ENCODE data around the gene COL18A1. TPM values are rescaled to one million over a fixed set of nuclear protein-coding genes. Genes with fewer than 3 reads are reported as not detected.

COL18A1 gene
- total RNA-seq, 1 experiment from 2014 or later, result 8.4 TPM

DNA sequence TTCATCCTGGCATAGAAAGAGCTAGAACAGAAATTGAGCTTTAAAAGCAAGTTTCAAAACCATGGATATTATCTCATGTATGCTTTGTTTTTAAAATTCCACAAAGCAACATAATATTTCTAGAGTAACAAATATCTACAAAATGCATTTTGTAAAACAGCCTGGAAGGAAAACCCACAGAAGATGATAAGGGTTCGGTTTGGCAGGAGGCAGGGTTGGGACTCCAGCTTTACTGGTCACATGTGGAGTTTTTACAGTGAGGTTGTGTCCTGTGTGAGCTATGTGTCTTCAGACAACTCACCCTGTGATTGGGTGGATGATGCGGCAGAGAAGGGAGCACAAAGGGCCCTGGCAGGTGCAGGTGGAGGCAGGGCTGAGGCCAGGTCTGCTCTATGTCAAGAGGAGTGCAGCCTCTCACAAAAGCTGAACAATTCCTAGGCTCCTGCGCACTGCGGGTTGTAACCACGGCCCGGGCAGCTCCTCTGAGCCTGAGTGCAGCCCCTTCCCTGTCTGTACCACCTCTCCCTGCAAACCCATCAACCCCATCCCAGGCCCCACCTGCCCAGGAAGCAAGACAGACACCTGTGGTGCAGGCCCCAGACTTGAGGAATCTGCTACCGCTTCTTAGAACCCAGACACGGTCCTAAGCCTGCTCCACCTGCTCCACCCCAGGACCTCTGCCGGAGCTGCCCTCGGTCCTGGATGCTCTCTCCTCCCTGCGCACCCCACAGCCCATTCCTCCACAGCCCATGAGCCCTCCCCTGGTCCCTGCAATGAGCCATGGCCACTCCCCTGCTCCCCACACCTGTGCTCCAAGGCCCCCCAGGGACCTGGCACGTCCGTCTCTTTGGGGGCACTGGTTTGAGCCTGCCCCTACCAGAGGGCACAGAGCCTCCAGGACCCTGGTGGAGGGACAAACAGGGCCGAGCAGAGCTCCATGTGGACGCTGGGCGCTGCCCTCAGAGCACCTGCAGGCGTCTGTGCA lies 2.8 kb upstream of the COL18A1 start:
- no peak for DNase-seq (ENCODE audit: low spot score)

DNA sequence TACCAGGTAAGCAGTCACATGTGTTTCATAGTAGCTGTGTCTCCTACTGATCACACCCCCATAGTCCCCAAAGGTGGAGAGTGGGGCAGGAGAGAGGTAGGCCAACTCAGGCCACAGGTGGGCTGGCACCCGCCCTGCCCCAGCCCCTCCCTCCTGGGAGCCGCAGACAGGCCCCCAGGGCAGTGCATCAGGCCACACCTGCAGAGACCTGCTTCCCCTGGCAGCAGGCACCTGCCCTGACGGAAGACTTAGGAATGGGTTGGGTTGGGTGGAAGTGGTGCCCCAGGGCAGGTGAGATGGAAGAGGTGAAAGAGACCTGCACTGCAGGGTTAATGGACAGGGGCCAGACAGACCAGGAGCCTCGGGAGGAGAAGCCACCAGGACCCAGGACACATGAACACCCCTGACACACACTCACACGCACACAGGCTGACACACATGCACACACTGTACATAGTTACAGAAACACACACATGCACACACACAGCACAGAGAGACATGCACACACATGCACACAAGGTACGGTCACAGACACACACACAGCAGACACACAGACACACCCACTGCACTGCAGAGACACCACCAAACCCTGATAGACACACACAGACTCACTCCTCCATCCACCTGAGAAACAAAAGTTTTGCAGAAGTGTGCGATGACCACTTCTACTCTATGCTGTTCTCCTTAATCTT lies 1.7 kb upstream of the COL18A1 start:
- DNase-seq (ENCODE audit: low spot score), result no peak

GRCh38 chr21:45403825-45404729 lies 888 bp upstream of the COL18A1 start:
- no peak for DNase-seq (ENCODE audit: low spot score)

DNA sequence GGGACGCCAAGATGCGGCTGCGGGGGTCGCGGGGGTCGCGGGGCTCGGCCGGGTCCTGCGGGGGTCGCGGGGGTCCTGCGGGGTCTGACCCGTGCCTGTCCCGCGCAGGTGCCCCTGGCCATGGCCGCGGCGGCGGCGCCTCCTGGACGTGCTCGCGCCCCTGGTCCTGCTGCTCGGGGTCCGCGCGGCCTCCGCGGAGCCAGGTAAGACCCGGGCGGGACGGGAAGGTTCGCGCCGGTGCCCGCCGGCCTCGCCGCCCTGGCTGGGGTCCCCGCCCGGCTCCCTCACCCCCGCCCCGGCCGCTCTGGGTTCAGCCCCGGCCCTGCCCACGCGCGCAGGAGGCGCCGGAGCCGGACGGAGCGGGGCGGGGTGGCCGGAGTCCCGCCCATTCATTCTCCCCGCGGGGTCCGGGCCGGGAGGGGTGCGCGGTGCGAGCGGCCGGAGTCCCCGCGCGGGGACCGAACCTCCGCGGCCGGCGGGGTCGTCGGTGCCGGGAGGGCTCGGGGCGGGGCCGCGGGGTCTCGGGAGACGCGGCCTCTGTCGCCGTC lies 380 bp downstream of the COL18A1 start:
- DNase-seq (ENCODE audit: low spot score), result no peak

- no peak for DNase-seq (ENCODE audit: low spot score)
Observed at GRCh38 chr21:45405819-45406762, 1.1 kb downstream of the COL18A1 start.

DNA sequence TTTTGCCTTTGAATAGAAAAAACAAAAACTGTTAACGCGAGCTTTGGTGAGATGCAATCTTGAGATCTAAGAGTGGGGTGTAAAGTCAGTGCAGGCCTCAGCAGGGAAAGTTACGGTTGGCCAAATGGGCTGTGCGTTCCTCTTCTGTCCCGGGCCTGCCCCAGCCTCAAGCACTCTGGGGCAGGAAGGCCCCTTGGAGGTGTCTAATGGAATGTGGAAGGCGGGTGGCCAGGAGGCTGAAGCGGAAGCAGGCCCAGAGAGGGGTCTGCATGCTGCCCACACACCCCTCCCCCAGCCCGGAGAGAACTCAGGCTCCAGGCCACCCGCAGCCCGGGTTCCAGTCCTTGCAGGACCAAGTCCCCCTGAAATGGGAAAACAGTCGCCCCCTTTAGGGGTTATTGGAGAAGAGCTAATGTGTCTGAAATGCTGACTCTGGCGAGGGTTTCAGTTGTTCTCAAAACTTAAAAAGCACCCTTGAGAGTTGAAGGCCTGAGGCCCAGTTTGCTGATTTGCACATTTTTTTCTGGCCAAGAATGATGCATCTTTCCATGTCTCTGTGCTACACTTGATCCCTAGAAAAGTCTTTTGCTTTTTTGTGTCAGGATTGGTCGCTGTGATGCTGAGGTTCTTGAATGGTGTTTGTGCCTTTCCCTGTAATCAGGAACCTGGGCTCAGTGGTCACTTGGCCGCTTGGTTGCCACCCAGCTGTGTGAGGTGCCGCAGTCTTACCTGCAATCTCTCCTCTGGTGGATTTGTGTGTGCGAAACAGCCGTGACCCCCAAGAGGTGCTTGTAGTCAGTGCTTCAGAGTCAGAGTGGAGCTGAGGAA lies 2.0 kb downstream of the COL18A1 start:
- no peak for DNase-seq (ENCODE audit: low spot score)

DNA sequence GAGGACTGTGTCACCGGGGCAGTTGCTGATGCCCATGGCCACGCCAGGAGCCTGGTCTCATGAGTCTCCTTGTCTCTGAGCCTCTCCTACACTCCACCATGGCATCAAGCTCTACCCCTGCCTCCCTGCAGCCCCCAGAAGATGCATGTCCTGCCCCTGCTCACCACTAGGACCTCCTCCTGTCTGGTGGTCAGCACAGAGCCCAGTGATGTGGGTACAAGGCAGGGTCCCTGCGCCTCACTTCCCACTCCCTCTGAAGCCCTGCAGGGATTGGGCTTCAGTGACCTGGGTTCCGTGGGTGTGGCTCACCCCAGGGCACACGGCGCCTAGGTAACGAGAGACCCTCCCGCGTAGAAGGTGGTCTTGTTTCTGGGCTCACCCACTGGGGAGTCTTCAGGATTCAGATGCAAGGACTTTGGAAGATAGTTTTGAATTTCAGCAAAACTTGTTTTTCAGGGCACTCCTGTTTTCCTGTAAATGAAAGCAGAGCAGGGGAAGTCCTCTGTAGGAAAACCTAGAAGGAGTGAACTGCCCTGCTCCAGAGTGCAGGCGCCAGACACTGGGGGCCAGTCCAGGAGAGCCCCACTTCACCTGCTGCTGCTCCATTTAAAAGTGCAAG lies 2.8 kb downstream of the COL18A1 start:
- no peak for DNase-seq (ENCODE audit: low spot score)

- no peak for DNase-seq (ENCODE audit: low spot score)
Observed at GRCh38 chr21:45408271-45408791, 3.4 kb downstream of the COL18A1 start.

GRCh38 chr21:45408801-45409261 lies 3.9 kb downstream of the COL18A1 start:
- DNase-seq (ENCODE audit: low spot score), result no peak

DNA sequence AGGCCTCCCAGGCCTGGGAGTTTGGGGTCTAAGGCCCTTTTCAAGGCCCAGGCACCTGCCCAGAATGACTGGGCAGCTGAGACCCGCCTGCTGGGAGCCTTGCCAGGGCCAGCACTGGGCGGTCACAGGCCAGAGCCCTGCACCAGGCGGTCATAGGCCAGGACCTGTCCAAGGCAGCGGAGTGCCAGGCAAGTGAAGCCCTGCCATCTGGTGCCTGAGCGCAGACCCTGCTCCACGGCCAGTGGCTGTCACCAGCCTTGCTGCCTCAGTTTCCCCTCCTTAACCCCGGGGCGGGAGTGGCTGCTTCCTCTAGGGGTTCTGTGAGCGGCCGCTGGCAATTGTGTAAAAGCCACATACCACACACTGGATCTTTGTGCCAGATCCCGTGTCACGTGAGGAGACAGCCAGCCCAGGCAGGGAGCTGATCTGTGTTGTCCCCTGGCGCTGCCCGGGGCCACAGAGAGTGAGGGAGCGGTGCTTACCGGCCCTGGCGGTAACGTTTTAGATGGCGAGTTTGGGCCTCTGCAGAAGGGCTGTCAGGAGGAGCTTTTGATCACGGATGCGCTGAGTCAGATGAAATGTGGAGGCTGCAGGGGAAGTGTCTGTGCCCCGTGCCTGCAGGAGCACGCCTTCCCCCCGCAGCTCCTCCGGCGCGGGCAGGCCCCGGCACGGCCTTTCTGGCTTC lies 4.6 kb downstream of the COL18A1 start:
- DNase-seq (ENCODE audit: low spot score), result no peak

- no peak for DNase-seq (ENCODE audit: low spot score)
Observed at GRCh38 chr21:45410151-45410864, 5.3 kb downstream of the COL18A1 start.

DNA sequence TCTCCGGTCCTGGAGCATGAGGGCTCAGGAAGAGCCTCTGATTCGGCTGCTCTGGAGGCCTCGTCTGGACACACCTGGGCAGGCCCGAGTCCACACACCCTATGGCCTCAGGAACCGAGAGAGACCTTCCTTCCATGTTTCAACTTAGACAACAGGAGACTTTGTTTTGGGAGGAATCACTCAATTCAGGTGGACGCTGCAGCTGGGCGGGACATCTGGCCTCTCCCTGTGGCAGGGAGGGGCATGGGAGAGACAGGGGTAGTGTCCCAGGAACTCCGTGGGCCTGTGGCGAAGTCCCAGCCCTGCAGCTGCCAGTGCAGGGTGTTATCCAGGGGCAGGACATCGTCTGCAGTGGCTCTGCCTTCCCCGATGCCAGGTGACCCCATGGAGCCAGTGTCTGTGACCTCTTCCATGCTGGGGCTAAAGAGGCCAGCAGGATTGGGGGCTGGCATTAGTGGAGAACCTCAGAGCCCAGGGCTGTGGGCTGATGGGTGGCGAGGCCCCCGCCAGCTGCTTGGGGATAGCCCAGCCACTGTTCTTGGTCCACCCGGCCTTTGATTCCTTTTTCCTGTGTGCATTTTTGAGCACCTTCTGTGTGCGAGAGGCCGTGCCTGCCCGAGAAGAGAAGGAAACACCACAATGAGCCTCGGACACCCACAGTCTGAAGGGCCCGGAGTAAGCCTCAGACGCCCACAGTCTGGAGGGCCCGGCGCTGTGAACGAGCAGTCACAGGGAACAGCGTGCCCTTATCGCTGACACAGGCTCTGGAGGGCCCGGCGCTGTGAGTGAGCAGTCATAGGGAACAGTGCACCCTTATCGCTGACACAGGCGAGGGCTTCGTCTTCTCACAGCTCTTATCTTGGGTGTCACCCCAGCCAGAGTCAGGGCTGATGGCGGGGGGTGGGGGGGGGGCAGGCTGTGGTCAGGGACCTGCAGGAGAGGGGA lies 6.2 kb downstream of the COL18A1 start:
- no peak for DNase-seq (ENCODE audit: low spot score)

GRCh38 chr21:45411810-45412206 lies 6.8 kb downstream of the COL18A1 start:
- no peak for DNase-seq (ENCODE audit: low spot score)

GRCh38 chr21:45412491-45412890 lies 7.5 kb downstream of the COL18A1 start:
- no peak for DNase-seq (ENCODE audit: low spot score)

DNA sequence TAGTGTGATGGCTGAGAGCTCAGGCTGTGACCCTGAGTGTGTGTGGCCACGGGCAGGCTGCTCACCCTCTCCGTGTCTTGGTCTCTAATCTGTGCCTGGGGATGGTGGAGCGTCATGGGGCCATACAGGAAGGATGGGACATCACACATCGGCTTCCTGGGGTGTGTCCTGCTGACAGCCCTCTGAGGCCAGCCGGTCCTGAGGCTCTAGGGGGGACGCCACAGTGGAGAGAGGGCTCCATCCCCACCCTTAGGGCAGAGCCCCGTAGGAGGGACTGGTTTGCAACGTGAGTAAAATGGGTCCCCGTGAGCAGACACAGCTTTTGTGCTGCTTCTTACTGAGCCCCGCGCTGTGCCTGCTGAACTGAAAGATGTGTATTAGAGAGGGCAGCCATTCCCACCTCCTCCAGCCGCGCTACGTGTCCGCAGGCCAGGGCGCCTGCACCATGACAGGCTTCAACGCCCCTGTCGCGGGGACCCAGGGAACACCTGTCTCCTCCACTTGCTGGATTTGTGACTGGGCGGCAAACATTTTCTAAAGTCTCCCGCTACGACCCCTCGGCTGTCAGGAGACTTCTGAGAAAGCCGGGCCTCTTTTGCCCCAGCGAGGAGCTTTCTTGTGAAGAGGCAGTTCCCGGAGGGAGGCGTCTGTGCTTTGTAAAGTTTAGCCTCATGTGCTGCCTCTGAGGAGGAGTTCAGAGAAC lies 8.1 kb downstream of the COL18A1 start:
- no peak for DNase-seq (ENCODE audit: low spot score)

- DNase-seq (ENCODE audit: low spot score), result no peak
Observed at GRCh38 chr21:45413922-45414321, 9.0 kb downstream of the COL18A1 start.

All from H4 (cell line).